HG02970 (cell line): ENCODE measurements around the gene GPRC5B.

Source experiments
- ATAC-seq: cut with Tn5 transposase; IDR thresholded peaks from one replicate; pipeline ENCODE4 v1.9.1; 2021; ENCODE audit warnings: mild to moderate bottlenecking, moderate library complexity, moderate number of reproducible peaks; ENCODE audit not compliant: unreplicated experiment, low FRiP score

GPRC5B gene

GRCh38 chr16:19850131-19850817, 34.4 kb downstream of the GPRC5B start:
- ATAC-seq = no peak

- no peak for ATAC-seq
Observed at GRCh38 chr16:19848756-19849155, 35.9 kb downstream of the GPRC5B start.

DNA sequence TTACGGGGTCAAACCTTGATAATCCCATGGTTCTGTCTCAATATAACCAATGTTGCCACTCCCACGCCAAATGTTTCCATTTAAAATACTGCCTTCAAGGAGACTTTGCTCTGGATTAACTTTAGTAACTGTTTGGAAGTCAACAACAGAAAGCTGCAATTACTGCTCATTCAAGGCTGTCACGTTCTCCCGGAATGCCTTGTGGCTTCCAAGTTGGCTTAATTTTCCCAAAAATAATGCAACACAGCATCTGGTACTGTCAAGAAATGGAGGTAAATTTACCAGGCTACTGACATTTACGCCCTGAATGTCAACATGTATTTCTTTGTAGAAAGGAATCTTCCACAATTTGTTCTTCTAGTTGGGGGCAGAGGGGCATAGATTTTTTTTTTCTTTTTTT, 38.2 kb downstream of the GPRC5B start:
- ATAC-seq = no peak

DNA sequence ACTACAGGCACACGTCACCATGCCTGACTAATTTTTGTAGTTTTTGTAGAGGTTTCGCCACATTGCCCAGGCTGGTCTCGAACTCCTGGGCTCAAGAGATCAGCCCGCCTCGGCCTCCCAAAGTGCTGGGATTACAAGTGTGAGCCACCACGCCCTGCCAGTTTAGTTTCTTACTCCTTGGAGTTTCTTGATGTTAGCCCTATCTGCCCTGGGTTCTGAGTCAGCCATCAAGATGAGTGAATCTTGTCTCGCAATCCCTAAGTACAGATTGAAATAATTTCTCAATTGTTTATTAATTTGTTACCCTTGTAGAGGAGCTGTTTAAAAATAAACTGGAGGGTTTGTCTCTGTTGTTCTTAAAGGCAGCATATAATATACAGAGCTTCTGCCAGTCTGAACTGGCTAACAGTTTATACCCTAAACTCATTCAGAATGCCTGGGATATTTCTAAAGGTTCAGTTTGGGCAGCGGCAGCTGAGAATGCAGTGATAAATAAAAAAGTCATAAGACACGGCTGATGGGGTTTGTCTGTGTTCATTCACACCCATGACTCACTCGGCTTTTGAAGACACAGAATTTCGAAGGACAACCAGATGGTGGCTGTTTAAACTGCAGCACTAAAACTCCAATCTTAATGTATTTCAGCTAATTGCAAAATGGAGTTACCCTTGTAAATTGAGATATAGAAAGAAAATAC, 39.6 kb downstream of the GPRC5B start:
- ATAC-seq = no peak

GRCh38 chr16:19843371-19843770, 41.3 kb downstream of the GPRC5B start:
- no peak for ATAC-seq

GRCh38 chr16:19842426-19843157, 42.1 kb downstream of the GPRC5B start:
- ATAC-seq = no peak

DNA sequence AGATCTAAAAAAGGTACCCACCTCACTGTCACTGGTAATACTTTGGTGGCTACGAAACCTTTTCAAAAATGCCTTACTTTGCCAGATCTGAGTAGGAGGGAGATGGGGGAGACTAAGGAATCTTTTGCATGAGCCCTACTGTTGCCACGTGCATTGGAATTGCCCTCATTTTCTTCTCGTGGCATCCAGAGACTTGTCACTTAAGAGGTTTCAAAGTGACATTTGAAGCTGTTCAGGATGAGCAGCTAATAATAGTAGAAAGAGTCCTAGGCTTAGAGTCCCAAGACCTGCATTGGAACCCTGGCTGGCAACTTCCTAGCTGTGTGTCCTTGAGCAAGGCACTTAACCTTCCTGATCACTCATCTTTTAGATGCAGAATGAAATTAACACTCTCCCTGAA, 43.5 kb downstream of the GPRC5B start:
- ATAC-seq = no peak

DNA sequence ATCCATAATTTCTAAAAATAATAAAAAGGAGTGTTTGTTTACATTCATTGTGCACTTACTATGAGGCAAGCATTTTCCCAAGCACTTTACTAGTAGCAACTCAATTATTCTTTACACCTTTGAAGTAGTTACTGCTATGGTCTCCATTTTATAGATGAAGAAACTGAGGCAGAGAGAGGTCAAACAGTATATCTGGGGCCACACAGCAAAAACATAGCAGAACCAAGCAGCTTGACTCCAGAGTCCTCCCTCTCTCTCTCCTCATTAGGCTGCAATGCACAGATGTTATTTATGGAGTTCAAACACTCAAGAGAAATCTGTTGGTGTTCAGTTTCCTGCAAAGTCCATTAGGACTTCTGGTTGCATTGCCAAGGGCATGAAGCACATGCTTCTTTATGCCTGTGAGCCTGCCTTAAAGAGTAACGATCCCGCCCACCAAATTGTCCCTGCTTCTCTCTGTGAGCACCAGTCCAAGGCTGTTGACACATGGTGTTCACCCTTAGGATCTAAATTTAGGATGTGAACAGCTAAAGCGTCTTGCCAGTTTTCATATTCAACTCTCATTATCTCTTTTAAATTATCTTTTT, 44.0 kb downstream of the GPRC5B start:
- no peak for ATAC-seq

DNA sequence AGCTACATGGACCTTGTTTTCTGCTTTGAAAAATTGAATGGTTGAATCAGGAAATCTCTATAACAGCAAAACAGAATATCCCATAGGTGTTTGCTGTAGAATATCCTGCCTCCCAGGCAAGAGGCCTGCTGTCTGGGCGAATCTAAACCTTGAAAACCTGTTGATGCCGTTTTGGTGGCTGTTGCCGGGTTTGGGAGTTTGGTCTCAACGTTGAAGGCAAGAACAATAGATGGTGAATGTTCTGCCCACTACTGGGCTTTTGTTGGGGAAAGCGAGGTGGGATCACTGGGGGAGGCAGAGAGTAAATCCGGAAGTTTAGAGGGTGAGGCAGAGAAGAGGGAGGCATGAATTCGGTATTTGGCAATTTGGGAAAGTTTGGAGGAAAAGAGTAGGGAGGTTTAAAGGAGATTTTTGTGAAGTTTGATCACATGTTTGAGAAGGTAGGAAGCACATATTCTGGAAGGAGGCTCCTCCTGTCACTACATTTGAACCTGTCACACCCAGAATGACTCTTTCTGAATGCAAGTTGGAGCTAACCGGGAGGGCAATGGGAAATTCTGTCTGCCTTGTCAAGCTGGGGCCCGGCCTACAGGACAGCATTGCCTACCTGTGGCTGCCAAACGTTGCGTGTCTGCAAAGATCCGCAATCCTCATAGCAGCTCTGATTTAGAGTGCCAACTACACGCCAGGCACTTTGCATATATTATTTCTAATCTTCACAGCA, 46.5 kb downstream of the GPRC5B start:
- ATAC-seq = no peak

- no peak for ATAC-seq
Observed at GRCh38 chr16:19837331-19837980, 47.2 kb downstream of the GPRC5B start.

DNA sequence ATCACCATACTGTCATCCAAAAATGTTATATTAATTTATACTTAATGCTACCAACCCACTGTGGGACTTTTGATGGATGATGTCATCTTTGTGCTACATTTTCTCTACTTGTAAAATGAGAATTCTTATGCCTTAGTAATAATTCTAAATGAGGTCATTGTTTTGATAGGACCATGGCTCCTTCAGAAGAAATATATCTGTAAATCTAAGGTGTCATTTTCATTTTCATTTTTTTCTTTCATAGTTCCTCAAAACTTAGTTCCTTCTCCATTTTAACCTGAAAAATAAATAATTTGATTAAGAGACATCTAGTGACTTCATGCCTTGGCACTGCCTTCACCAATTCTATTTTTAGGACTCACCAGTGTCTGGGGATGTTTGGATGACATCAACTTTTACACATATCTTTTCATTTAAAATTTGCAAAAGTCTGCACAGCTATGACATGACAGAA, 48.7 kb downstream of the GPRC5B start:
- ATAC-seq = no peak

- no peak for ATAC-seq
Observed at GRCh38 chr16:19835196-19835595, 49.5 kb downstream of the GPRC5B start.

GRCh38 chr16:19833581-19833980, 51.1 kb downstream of the GPRC5B start:
- no peak for ATAC-seq

- no peak for ATAC-seq
Observed at GRCh38 chr16:19833176-19833575, 51.5 kb downstream of the GPRC5B start.

DNA sequence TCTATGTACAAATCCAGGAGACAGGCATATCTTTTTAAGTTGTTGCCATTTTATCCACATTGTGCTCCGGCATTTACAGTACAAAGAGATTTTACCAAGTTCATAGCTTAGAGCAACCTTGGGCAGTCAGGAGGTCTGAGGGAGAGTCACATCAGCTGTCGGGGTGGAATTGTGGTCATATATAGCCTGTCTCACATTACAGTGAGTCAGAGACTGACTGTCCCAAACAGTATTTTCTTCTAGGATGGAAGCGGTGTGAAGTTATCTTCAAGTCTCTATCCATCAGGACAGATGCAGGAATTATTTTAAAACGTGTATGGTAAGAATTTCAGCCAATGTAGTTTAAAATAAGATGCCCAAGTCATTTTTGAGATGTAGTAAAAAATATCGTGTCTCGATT, 53.0 kb downstream of the GPRC5B start:
- ATAC-seq = no peak

DNA sequence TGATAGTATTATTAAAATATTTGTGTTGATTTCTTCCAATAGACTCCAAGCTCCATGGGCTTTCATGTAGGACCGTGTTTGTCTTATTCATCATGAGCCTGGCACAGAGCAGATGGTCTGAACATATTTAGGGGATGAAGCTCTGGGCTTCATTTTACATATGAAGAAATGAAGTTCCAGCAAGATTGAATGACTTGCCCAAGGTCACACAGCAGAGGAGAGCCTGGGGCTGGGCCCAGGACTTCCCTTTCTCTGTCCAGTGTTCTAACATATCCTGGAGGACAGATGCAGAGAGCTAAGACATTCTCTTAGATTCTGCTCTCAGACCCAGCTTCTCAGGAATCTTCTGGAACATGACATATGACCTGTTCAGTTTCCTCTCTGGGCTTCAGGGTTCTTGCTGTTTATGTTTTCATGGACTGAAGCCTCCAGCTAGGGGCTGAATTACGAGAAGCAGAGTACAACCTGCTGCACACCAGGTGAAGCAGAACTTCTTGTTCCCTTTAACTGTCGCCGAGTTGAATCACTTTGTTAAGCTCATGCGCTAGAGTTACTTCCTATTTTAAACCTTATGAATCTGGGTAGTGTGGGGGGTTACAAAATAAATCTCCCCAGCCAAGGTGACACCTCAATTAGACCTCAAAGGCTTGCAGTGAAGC, 53.6 kb downstream of the GPRC5B start:
- no peak for ATAC-seq

DNA sequence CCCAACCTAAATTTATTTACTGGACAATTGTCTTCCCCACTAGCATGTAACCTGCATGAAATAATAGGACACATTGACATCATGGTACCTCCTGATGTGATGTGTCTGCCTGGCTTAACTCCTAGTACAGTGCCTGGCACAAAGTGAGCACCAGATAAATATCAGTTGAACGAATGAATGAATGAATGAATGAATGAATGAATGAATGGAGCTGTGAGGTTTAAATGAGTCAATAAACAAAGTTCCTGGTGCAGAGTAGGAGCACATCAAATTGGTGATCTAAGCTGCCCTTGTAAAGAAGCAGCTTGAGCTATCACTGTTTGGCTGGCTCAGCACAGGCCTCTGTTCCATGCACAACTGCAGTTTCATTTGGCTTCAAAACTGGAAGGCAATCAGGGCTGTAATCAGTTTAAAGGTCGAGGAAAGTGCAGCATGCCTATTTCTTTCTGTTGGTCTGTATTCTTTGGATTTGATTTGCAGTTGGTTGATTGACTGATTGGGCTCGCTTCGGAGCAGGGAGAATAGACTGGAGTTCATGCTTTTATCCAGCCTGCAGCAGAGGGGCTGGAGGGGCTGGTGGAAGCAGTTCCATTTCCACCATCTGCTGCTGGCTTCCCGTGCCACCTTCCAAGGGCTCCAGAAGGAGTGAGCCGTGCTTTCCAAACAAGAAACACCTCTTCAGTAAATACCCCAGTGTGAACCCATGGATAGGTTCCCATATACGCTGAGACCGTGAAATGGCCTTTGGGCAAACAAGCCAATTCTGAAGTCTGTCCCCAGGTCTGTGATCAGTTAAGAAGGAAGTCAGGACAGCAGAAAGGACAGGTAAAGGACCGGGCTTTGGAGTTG, 54.6 kb downstream of the GPRC5B start:
- no peak for ATAC-seq

DNA sequence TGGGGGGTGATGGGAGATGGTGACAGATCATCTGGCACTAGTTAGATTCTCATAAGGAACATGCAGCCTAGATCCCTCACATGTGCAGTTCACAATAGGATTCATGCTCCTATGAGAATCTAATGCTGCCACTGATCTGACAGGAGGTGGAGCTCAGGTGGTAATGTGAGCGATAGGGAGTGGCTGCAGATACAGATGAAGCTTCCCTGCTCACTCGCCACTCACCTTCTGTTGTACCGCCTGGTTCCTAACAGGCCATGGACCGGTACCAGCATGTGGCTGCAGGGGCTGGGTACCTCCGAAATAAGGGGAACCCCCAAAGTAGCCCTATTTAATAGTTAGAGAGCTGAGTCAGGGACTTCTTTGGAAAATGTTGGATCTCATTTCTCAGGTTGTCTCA, 60.4 kb downstream of the GPRC5B start:
- no peak for ATAC-seq

DNA sequence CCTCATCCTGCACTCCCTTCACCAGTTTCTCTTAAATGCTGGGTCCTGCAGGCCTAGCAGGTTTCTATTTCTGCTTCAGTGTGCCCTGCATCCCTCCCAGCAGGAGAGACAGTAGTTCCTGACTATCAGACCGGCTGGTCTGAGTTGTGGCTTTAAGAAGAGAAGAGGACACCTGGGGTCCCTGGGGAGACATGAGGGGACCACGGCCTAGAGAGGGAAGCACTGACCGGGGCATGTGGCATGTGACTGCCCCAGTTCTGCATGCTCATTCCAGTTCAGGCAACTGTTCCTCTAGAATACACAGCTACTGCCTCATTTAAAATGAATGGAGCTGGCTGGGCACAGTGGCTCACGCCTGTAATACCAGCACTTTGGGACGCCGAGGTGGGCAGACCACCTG, 61.3 kb downstream of the GPRC5B start:
- no peak for ATAC-seq
